K562 (cell line): ENCODE results near the gene PRDM8. TPM values are rescaled to one million over a fixed set of nuclear protein-coding genes. Genes with fewer than 3 reads are reported as not detected.

Source experiments
- ETV6 ChIP-seq, 3 experiments: fragments of 150-350 bp in 1 of 3; sonication (generic) in 1 of 3; formaldehyde crosslinking in 1 of 3; IDR thresholded peaks; 2 replicates each; pipeline versions ENCODE4 v1.6.1 to v1.8.0; 2014 to 2022; ENCODE audit warnings: borderline replicate concordance in 2 of 3, low read depth in 2 of 3, antibody characterized with exemption in 1 of 3, low read length in 1 of 3, mild to moderate bottlenecking in 1 of 3, missing genetic modification reagents in 1 of 3
- FOXM1 ChIP-seq, 2 experiments: fragments of 450-650 bp in 1 of 2; sonication (generic) in 1 of 2; formaldehyde crosslinking in 1 of 2; IDR thresholded peaks; 2 replicates each; pipeline versions ENCODE4 v1.6.1 to v1.9.0; 2017 to 2022; ENCODE audit warnings: low read depth in 2 of 2, mild to moderate bottlenecking in 2 of 2, missing genetic modification reagents in 1 of 2, moderate library complexity in 1 of 2
- MEF2D ChIP-seq: conservative IDR thresholded peaks from 2 replicates; pipeline ENCODE4 v1.6.1; 2016; ENCODE audit warnings: low read depth, missing genetic modification characterization, missing compliant biosample characterization
- MIER1 ChIP-seq: fragments of 450-650 bp; IDR thresholded peaks from 2 replicates; pipeline ENCODE4 v1.6.1; 2016; ENCODE audit warnings: antibody characterized with exemption, mild to moderate bottlenecking, low read depth
- MTA2 ChIP-seq: fragments of 450-650 bp; IDR thresholded peaks from 2 replicates; pipeline ENCODE4 v1.6.1; 2016; ENCODE audit warnings: low read depth
- PYGO2 ChIP-seq: fragments of 450-650 bp; IDR thresholded peaks from 2 replicates; pipeline ENCODE4 v1.6.1; 2016; ENCODE audit warnings: mild to moderate bottlenecking, missing genetic modification characterization, moderate library complexity, missing compliant biosample characterization
- SMAD3 ChIP-seq: fragments of 450-650 bp; formaldehyde crosslinking; conservative IDR thresholded peaks from 2 replicates; pipeline ENCODE4 v1.4.0; 2020; ENCODE audit warnings: mild to moderate bottlenecking
- XRCC5 ChIP-seq: fragments of 200-400 bp; formaldehyde crosslinking; IDR thresholded peaks from 2 replicates; pipeline ENCODE4 v1.6.1; 2017; ENCODE audit warnings: low read depth, mild to moderate bottlenecking, low read length
- ZBTB2 ChIP-seq: fragments of 450-650 bp; IDR thresholded peaks from 2 replicates; pipeline ENCODE4 v1.6.1; 2016; ENCODE audit warnings: antibody characterized with exemption
- ZBTB9 ChIP-seq: fragments of 450-650 bp; formaldehyde crosslinking; IDR thresholded peaks from 2 replicates; pipeline ENCODE4 v1.4.0; 2020; ENCODE audit warnings: mild to moderate bottlenecking, moderate library complexity
- ZNF280A ChIP-seq: fragments of 450-650 bp; IDR thresholded peaks from 2 replicates; pipeline ENCODE4 v1.6.1; 2018; ENCODE audit warnings: mild to moderate bottlenecking, low read depth; ENCODE audit not compliant: partially characterized antibody
- ZNF324 ChIP-seq: fragments of 250-450 bp; sonication (Bioruptor Pico); IDR thresholded peaks from 2 replicates; pipeline ENCODE4 v1.4.0; 2020; ENCODE audit warnings: mild to moderate bottlenecking
- polyA plus RNA-seq, 8 experiments: library from polyadenylated mRNA; depleted of rRNA in 4 of 8; stranded (reverse) in 5 of 8; unstranded in 3 of 8; fragments of >200 nt; fragmentation: Nextera tagmentation in 2 of 8; fragmentation: Illumina TruSeq in 1 of 8; extraction: Ambion mirVana in 2 of 8; extraction: Trizol in 1 of 8; gene quantifications; 2 replicates each; pipeline versions ENCODE4 v1.2.1 to v1.2.3, GENCODE V29; 2011 to 2014; ENCODE audit warnings: inconsistent platforms in 1 of 8, missing spikeins in 1 of 8
- total RNA-seq, 7 experiments: library from RNA; depleted of rRNA in 6 of 7; stranded (reverse); fragments of >200 nt in 6 of 7; fragmentation: Illumina TruSeq in 2 of 7; extraction: Trizol in 2 of 7; gene quantifications; 2 replicates each; pipeline versions ENCODE4 v1.2.1 to v1.2.3, GENCODE V29; 2011 to 2021; ENCODE audit warnings: low replicate concordance in 1 of 7
- TF ChIP-seq, protein P1 (sequence below), 2 experiments: fragments of 200-800 bp in 1 of 2; sonication (Bioruptor generic) in 1 of 2; sonication (generic) in 1 of 2; formaldehyde crosslinking in 1 of 2; IDR thresholded peaks in 1 of 2; conservative IDR thresholded peaks in 1 of 2; 2 replicates each; pipeline versions ENCODE4 v1.5.0 to v1.6.1; 2016 to 2020; ENCODE audit warnings: missing compliant biosample characterization in 1 of 2, missing genetic modification characterization in 1 of 2, missing genetic modification reagents in 1 of 2
- TF ChIP-seq, protein P2 (sequence below): fragments of 450-650 bp; IDR thresholded peaks from 2 replicates; pipeline ENCODE4 v1.6.1; 2017; ENCODE audit warnings: antibody characterized with exemption, mild to moderate bottlenecking
- TF ChIP-seq, protein P3 (sequence below): fragments of 450-650 bp; IDR thresholded peaks from 2 replicates; pipeline ENCODE4 v1.6.1; 2016

The PRDM8 gene
- total and polyA plus RNA-seq, 9 of the 15 experiments (the other 6 are each of a cell fraction or from before 2014, with no cell fraction given): 0.40 TPM; not detected in 8

DNA sequence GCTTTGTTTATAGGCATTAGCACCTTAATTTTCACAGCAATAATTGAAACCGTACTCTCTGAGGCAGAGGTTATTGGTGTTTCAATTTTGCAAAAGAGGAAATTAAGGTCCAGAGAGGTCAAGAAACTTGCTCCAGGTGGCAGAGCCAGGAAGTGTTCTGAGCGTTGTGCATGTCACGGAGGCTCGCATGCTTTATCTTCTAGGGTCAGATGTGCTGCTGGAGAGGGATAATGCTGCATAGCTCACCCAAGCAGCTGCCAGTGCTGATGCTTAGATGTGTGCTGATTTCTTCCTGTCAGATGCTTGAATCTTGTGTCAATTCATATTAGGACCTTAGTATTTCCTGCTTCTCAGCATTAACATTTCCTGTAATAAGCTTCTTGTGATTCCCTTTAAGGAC, 56.2 kb downstream of the PRDM8 start (continued):
- TF ChIP-seq, protein P1, sequence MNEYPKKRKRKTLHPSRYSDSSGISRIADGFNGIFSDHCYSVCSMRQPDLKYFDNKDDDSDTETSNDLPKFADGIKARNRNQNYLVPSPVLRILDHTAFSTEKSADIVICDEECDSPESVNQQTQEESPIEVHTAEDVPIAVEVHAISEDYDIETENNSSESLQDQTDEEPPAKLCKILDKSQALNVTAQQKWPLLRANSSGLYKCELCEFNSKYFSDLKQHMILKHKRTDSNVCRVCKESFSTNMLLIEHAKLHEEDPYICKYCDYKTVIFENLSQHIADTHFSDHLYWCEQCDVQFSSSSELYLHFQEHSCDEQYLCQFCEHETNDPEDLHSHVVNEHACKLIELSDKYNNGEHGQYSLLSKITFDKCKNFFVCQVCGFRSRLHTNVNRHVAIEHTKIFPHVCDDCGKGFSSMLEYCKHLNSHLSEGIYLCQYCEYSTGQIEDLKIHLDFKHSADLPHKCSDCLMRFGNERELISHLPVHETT (CRISPR knock-in tag; conservative IDR thresholded peaks at IDR 0.05 in 1 of 2, IDR thresholded peaks at IDR 0.05 in 1 of 2): peak in 1 of 2 experiments; percentile 79; a peak in 2 of 4 replicates
- TF ChIP-seq MTA2: peak; percentile 98
- no peak for TF ChIP-seq ZNF324 (CRISPR knock-in tag)
- TF ChIP-seq, protein P2, sequence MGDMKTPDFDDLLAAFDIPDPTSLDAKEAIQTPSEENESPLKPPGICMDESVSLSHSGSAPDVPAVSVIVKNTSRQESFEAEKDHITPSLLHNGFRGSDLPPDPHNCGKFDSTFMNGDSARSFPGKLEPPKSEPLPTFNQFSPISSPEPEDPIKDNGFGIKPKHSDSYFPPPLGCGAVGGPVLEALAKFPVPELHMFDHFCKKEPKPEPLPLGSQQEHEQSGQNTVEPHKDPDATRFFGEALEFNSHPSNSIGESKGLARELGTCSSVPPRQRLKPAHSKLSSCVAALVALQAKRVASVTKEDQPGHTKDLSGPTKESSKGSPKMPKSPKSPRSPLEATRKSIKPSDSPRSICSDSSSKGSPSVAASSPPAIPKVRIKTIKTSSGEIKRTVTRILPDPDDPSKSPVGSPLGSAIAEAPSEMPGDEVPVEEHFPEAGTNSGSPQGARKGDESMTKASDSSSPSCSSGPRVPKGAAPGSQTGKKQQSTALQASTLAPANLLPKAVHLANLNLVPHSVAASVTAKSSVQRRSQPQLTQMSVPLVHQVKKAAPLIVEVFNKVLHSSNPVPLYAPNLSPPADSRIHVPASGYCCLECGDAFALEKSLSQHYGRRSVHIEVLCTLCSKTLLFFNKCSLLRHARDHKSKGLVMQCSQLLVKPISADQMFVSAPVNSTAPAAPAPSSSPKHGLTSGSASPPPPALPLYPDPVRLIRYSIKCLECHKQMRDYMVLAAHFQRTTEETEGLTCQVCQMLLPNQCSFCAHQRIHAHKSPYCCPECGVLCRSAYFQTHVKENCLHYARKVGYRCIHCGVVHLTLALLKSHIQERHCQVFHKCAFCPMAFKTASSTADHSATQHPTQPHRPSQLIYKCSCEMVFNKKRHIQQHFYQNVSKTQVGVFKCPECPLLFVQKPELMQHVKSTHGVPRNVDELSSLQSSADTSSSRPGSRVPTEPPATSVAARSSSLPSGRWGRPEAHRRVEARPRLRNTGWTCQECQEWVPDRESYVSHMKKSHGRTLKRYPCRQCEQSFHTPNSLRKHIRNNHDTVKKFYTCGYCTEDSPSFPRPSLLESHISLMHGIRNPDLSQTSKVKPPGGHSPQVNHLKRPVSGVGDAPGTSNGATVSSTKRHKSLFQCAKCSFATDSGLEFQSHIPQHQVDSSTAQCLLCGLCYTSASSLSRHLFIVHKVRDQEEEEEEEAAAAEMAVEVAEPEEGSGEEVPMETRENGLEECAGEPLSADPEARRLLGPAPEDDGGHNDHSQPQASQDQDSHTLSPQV: no peak
- TF ChIP-seq ZBTB2: no peak; the same call in 1 of the 2 replicates
- peak; percentile 30 to 64; a peak in 1 of 4 replicates for TF ChIP-seq ETV6 (IDR thresholded peaks at IDR 0.05; ENCODE audit: borderline replicate concordance in 1 of 2, low read depth in 2 of 2, low read length in 1 of 2)
- no peak for TF ChIP-seq ETV6 (CRISPR knock-in tag; IDR thresholded peaks at IDR 0.05; ENCODE audit: borderline replicate concordance)
- no peak for TF ChIP-seq PYGO2 (tag)
- TF ChIP-seq SMAD3 (CRISPR knock-in tag): no peak
- TF ChIP-seq MIER1: 0 out of 2 replicates have a peak, but pooled peaks have one; percentile 32
- TF ChIP-seq XRCC5: no peak
- TF ChIP-seq FOXM1 (IDR thresholded peaks at IDR 0.05; ENCODE audit: low read depth): peak; percentile 97
- no peak for TF ChIP-seq FOXM1 (CRISPR knock-in tag; IDR thresholded peaks at IDR 0.05; ENCODE audit: low read depth)
- TF ChIP-seq ZBTB9 (CRISPR knock-in tag): no peak
- TF ChIP-seq ZNF280A: no peak
- TF ChIP-seq MEF2D (tag): no peak; the same call in 1 of the 2 replicates
- TF ChIP-seq, protein P3, sequence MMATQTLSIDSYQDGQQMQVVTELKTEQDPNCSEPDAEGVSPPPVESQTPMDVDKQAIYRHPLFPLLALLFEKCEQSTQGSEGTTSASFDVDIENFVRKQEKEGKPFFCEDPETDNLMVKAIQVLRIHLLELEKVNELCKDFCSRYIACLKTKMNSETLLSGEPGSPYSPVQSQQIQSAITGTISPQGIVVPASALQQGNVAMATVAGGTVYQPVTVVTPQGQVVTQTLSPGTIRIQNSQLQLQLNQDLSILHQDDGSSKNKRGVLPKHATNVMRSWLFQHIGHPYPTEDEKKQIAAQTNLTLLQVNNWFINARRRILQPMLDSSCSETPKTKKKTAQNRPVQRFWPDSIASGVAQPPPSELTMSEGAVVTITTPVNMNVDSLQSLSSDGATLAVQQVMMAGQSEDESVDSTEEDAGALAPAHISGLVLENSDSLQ: peak; percentile 82
